GM12872 (cell line): Measurements from ENCODE around the gene NFIA.

Experiments
- TF ChIP-seq, protein P1 (sequence below): IDR thresholded peaks from 3 replicates; pipeline ENCODE4 v1.5.1; 2011; ENCODE audit warnings: low read depth, mild to moderate bottlenecking, low read length, moderate library complexity; ENCODE audit not compliant: insufficient read depth

The NFIA gene

DNA sequence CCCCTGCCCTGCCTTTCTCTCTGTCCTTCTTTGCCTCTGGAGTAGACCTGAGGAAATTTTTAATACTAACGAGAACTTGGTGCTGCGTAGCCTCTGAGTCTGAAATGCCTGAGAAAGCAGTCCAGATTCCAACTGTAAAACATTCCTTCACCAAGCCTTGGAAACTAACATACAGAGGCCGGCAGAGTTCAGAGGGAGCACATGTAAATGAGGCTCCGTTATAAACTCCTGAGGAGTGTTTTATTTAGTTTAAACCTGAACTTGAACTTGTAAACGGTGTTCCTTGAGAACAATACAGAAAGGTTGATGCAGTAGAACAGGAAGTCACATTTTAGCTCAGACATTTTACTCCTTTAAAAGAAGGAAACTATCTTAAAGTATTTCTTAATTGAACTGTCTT lies 361.9 kb downstream of the NFIA start:
- TF ChIP-seq, protein P1, sequence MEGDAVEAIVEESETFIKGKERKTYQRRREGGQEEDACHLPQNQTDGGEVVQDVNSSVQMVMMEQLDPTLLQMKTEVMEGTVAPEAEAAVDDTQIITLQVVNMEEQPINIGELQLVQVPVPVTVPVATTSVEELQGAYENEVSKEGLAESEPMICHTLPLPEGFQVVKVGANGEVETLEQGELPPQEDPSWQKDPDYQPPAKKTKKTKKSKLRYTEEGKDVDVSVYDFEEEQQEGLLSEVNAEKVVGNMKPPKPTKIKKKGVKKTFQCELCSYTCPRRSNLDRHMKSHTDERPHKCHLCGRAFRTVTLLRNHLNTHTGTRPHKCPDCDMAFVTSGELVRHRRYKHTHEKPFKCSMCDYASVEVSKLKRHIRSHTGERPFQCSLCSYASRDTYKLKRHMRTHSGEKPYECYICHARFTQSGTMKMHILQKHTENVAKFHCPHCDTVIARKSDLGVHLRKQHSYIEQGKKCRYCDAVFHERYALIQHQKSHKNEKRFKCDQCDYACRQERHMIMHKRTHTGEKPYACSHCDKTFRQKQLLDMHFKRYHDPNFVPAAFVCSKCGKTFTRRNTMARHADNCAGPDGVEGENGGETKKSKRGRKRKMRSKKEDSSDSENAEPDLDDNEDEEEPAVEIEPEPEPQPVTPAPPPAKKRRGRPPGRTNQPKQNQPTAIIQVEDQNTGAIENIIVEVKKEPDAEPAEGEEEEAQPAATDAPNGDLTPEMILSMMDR, result no peak

DNA sequence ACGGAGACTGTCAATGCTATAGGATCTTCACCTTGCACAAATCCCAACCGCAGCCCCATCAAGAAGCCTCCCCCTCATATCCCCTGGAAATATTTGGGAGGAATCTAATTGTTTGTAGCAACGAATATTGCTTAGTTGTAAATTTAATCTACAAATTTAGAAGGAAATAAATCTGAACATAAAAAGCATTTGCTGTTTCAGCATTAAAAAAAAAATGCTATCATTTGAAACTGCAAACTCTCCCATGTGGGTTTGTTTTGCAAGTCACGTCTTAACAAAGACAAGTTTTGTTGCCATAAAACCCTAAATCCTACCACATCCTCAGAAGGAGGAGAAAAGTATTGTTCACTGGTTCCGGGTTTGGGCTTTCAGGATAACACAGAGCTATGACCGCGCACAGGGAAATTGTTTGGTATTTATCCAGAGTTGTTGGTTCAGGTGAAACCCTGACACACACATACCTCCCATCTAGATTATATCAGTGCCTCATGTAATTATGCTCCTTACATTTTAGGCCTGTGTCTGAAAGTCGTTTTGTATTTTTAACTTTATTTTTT lies 363.0 kb downstream of the NFIA start:
- TF ChIP-seq, protein P1, result no peak

DNA sequence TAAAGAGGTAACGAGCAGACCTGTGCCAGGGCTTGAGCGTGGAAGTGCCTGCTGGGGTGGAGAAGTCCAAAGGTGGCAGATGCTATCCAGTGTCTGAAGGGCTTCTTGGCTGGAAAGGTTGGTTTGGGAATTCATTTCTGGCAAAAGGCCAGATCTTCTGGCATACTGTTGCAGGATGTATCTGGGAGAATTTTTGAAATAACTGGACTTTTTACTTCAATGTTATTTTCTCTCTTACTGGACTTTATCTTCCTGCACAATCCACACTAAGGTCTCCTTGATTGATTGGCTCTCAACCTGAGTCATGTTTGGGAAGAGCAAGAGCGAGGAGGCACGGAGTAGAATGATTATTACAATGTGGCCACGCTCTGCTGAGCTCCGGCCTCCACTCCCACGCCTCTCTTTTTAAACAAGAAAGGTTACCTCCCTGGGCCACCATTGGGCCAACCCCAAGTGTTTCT lies 364.2 kb downstream of the NFIA start:
- TF ChIP-seq, protein P1, result no peak

DNA sequence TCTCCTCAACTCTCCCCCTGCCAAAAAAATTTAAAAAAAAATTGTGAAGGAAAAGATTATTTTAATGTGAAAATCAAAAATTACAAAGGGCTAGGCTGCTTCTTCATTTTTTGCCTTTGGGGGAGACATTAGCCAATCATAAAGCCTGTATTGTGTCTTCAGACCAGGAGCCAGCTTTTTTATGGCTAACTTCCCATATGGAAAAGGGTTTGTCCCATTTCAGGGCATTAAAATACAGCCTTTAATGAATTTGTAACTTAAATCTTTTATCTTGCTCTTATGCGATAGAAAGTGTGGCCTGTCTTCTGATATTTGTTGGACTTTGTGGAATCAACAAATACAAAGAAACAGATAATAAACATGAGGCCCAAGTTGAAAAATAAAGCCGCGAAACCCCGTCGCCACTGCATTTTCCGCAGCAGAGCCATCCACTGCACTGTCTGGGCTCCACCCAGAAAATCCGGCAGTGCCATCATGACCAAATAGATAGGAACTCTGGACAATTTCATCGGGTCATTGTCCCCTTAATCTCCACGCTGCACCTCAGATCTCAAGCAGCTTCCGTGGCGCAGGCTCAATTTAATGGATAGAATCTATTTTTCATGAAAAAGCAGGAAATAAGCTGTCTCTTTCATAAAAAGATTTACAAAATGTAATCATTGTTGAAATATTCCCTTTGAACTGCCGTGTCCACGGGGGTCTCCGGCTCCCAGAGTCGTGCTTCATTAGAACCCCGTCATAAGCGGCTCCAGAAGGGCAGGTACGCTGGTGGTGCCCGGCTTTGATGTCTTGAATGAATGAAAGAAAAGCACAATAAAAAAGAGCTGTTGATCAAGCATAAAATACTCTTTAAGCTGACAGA lies 365.0 kb downstream of the NFIA start:
- TF ChIP-seq, protein P1, result no peak

DNA sequence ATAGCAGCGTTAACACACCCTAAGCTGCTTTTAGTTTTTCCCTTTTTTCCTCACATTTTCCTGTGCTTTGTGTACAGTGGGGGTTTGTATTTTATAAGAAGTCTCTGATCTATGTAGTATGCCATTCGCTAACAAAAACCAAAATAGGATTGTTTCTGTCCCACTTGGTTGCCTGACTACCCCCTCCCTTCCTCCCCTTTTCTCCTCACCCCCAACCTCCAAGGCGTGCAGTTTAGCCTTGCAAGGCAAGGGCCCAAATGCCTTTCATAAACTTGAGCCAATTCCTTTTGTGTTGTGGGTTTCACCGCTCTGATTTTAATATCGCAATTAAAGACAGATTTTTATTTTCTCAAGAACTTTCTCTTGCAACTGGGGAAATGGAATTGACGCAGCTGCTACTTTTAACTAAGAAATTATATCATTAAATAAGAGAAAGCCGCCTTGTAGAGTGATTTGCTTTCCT lies 365.6 kb downstream of the NFIA start:
- TF ChIP-seq, protein P1, result no peak

DNA sequence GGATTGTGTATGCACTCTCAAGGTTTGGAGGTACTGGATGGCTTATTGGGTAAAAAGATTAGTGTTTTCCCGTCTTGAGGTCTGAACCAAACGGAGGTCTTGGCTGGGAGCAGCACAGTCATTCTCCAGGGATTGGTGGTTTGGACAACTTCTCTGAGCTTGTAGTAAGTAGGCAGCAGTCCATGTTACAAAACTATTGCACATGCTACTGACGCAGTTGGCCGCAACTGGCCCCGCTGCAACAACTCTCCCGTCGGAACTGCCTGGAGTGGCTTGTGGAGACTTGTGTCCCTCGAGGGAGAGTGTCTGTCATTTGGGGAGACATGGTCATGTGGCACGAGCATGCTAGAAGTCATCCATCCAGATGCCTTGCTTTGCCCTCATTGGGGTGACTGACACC lies 366.6 kb downstream of the NFIA start:
- TF ChIP-seq, protein P1, result no peak

DNA sequence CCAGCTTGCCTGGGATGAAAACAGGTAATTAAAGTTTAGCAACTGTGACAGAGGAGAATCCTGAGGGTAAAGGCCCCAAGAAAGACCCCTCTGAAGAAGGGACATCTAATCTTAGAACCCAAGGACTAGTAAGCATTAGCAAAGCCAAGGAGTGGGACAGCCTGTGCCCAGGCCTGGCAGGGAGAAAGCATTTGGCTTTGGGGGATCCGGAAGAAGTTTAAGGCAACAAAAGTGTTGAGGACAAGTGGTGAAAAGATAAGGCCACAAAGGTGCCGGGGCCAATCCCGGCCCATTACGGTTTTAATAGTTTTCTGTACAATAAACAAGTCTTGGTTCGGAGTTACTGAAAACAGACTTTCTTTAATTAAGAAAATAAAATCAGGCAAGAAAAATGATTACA lies 367.0 kb downstream of the NFIA start:
- TF ChIP-seq, protein P1, result no peak
